ENCODE results near the gene TSPEAR. TPM values are rescaled to one million over a fixed set of nuclear protein-coding genes. Genes with fewer than 3 reads are reported as not detected.
A peak's percentile ranks its signal among the peaks of the same experiment; 100 is the strongest.

TSPEAR gene
- total and polyA plus RNA-seq, 9 of the 15 experiments (the other 6 are each of a cell fraction or from before 2014, with no cell fraction given): not detected

- TF ChIP-seq POLR3G (IDR thresholded peaks at IDR 0.05; ENCODE audit: extremely low read depth, insufficient read length, insufficient replicate concordance): no peak
- peak in 1 of 2 experiments; percentile 49; a peak in 2 of 4 replicates for TF ChIP-seq MAZ (CRISPR knock-in tag; conservative IDR thresholded peaks at IDR 0.05 in 1 of 2, IDR thresholded peaks at IDR 0.05 in 1 of 2)
- no peak for TF ChIP-seq SIRT6 (IDR thresholded peaks at IDR 0.05; ENCODE audit: low read depth, low read length)
- no peak for TF ChIP-seq ZNF41 (CRISPR knock-in tag; conservative IDR thresholded peaks at IDR 0.05)
- no peak for TF ChIP-seq RFX1 (IDR thresholded peaks at IDR 0.05)
- TF ChIP-seq PML (IDR thresholded peaks at IDR 0.05; ENCODE audit: low read length): peak; percentile 74; the same call in 1 of the 2 replicates
- no peak for TF ChIP-seq PRPF4 (IDR thresholded peaks at IDR 0.05; ENCODE audit: insufficient read depth, low read depth, low read length, poor library complexity, severe bottlenecking)
- peak; percentile 94 to 98 for TF ChIP-seq TRIM24 (IDR thresholded peaks at IDR 0.05)
- no peak for TF ChIP-seq SPI1 (IDR thresholded peaks at IDR 0.05; ENCODE audit: borderline replicate concordance, low read depth, low read length)
- 0 out of 2 replicates have a peak, but pooled peaks have one; percentile 29 for TF ChIP-seq MBD2 (IDR thresholded peaks at IDR 0.05; ENCODE audit: borderline replicate concordance, low read depth)
- TF ChIP-seq CAMTA2 (CRISPR knock-in tag; conservative IDR thresholded peaks at IDR 0.05): no peak
- TF ChIP-seq ZNF586 (CRISPR knock-in tag; conservative IDR thresholded peaks at IDR 0.05): no peak
- no peak for TF ChIP-seq U2AF2 (optimal IDR thresholded peaks at IDR 0.05; ENCODE audit: low read depth, low read length)
- TF ChIP-seq ELF4 (CRISPR knock-in tag; IDR thresholded peaks at IDR 0.05): no peak
- no peak for TF ChIP-seq ELK1 (CRISPR knock-in tag; IDR thresholded peaks at IDR 0.05)
- TF ChIP-seq ZNF217 (CRISPR knock-in tag; IDR thresholded peaks at IDR 0.05): no peak
- TF ChIP-seq THAP12 (CRISPR knock-in tag; IDR thresholded peaks at IDR 0.05): no peak
- TF ChIP-seq ZBTB17 (CRISPR knock-in tag; IDR thresholded peaks at IDR 0.05): no peak
- no peak for TF ChIP-seq SP1 (CRISPR knock-in tag; IDR thresholded peaks at IDR 0.05)
- TF ChIP-seq ZNF274 (IDR thresholded peaks at IDR 0.05; ENCODE audit: borderline replicate concordance, low read depth, low read length): no peak
- no peak for TF ChIP-seq TAF15 (IDR thresholded peaks at IDR 0.05; ENCODE audit: low read depth, low read length)
- TF ChIP-seq FOXK2 (conservative IDR thresholded peaks at IDR 0.05 in 1 of 2, IDR thresholded peaks at IDR 0.05 in 1 of 2; ENCODE audit: low read depth in 2 of 2): peak; percentile 10 to 59; a peak in 2 of 4 replicates
- TF ChIP-seq ZNF311 (CRISPR knock-in tag; IDR thresholded peaks at IDR 0.05): no peak
- peak; percentile 54 for TF ChIP-seq JUND (IDR thresholded peaks at IDR 0.05; ENCODE audit: borderline replicate concordance, low read depth, low read length)
- TF ChIP-seq JUND (tag; IDR thresholded peaks at IDR 0.05; ENCODE audit: borderline replicate concordance, low read depth, low read length): peak; percentile 33; the same call in 1 of the 3 replicates
- no peak for TF ChIP-seq NCOA6 (IDR thresholded peaks at IDR 0.05)
- no peak for TF ChIP-seq ZNF253 (CRISPR knock-in tag; conservative IDR thresholded peaks at IDR 0.05)
These were observed 117.6 kb downstream of the TSPEAR start (continued) for GRCh38 chr21:44593598-44594405.
